Measurements from ENCODE around the gene MRPS15. TPM values are rescaled to one million over a fixed set of nuclear protein-coding genes. Genes with fewer than 3 reads are reported as not detected.

The MRPS15 gene
- total RNA-seq, 1 experiment from 2014 or later: 98.7 TPM

DNA sequence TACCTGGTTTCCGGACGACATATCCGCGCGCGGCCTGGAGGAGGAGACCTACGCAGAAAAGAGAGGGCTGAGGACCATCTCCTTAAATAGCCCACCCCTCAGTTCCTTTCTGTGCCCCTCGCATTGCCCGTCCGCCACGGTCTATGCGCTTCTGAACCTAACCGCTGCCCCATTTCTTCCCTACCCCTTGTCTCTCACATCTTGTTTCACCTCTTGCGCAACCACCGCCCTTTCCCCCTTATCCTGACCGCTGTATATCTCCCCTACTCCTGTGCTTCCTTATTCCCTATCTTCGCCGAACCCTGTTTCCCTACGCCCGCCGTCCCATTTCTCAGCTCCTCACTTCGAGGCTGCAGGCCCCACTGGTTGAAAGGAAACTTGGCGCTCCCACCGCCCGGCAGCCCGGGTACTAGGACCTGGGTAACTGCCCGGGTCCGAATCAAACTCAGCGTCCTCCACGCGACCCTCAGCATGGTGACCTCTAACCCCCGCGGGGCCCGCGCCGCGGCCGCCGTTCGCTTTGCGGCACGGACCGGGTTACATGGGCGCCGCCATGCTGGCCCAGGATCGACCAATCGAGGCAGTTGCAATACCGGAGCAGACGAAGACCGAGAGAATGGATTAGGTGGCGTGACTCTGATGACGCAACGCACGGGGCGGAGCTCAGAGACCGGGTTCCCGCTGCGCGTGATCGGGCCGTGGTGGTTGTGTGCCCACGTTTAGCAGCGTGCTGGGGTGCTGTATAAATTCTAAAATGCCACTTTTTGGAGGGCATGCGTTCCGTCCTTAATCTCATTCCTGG, at the start of gene MRPS15 (continued):
- TF ChIP-seq, protein P1, sequence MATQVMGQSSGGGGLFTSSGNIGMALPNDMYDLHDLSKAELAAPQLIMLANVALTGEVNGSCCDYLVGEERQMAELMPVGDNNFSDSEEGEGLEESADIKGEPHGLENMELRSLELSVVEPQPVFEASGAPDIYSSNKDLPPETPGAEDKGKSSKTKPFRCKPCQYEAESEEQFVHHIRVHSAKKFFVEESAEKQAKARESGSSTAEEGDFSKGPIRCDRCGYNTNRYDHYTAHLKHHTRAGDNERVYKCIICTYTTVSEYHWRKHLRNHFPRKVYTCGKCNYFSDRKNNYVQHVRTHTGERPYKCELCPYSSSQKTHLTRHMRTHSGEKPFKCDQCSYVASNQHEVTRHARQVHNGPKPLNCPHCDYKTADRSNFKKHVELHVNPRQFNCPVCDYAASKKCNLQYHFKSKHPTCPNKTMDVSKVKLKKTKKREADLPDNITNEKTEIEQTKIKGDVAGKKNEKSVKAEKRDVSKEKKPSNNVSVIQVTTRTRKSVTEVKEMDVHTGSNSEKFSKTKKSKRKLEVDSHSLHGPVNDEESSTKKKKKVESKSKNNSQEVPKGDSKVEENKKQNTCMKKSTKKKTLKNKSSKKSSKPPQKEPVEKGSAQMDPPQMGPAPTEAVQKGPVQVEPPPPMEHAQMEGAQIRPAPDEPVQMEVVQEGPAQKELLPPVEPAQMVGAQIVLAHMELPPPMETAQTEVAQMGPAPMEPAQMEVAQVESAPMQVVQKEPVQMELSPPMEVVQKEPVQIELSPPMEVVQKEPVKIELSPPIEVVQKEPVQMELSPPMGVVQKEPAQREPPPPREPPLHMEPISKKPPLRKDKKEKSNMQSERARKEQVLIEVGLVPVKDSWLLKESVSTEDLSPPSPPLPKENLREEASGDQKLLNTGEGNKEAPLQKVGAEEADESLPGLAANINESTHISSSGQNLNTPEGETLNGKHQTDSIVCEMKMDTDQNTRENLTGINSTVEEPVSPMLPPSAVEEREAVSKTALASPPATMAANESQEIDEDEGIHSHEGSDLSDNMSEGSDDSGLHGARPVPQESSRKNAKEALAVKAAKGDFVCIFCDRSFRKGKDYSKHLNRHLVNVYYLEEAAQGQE (IDR thresholded peaks at IDR 0.05; ENCODE audit: low read depth): no peak
- no peak for TF ChIP-seq ELF1 (IDR thresholded peaks at IDR 0.05; ENCODE audit: borderline replicate concordance, low read depth)

DNA sequence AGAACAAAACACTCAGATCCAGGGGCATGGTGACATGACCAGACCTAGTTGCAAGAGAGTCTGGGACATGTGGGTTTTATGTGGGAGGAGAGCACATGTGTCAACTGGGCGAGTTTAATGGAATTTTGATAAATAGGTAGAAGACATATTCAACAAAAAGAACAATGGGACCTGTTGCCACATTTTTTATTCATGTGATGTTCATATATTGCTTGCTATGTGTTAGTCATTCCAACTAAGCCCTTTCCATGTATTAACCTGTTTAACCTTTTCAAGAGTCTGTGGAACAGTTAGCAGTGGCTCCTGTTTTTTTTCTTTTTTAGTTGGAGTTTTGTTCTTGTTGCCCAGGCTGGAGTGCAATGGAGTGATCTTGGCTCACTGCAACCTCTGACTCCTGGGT, 48.7 kb upstream of the MRPS15 start:
- Histone ChIP-seq H3K4me3 (replicated peaks in 1 of 2; ENCODE audit: low read depth in 1 of 2, low read length in 2 of 2) (no peak overlapping the region), H4K20me1 (ENCODE audit: insufficient read depth) (no peaks in the 10 kb centered on the region), H3K36me3 (ENCODE audit: control insufficient read depth in 1 of 2, insufficient read depth in 2 of 2, low read length in 2 of 2) (no peaks in the 10 kb centered on the region), H3K4me1 (ENCODE audit: control insufficient read depth in 1 of 2, insufficient read depth in 2 of 2, low read length in 2 of 2) (peaks cover 0 to 9% of the 10 kb centered on the region in 2 experiments; a peak in 2 of 4 replicates), H3K9ac (ENCODE audit: low read length) (no peak overlapping the region), H3K4me2 (ENCODE audit: low read length) (no peak overlapping the region), H3K9me3 (ENCODE audit: control insufficient read depth in 1 of 2, insufficient read depth in 1 of 2, low read depth in 1 of 2, low read length in 2 of 2) (no peaks in the 10 kb centered on the region), H3K27ac (ENCODE audit: low read depth, low read length) (no peak overlapping the region), H3K9me2 (ENCODE audit: insufficient read depth) (no peaks in the 10 kb centered on the region), H3K27me3 (ENCODE audit: insufficient read depth, low read length) (no peaks in the 10 kb centered on the region), H2AFZ (ENCODE audit: low read depth, low read length, poor library complexity, severe bottlenecking) (no peak overlapping the region), H3K79me2 (ENCODE audit: insufficient read depth, low read length) (no peaks in the 10 kb centered on the region)
- no peak for ATAC-seq
- intact Hi-C loops (cut with micrococcal nuclease): no loop called here
- TF ChIP-seq YY1 (IDR thresholded peaks at IDR 0.05; ENCODE audit: extremely low read depth, insufficient replicate concordance, low read depth, low read length) (no peak), ZFX (IDR thresholded peaks at IDR 0.05) (no peak), EGR1 (IDR thresholded peaks at IDR 0.05; ENCODE audit: low read depth) (no peak), EZH2 (IDR thresholded peaks at IDR 0.05) (no peak), SP1 (IDR thresholded peaks at IDR 0.05; ENCODE audit: low read depth) (no peak), RAD21 (IDR thresholded peaks at IDR 0.05; ENCODE audit: low read depth) (no peak), CBX3 (IDR thresholded peaks at IDR 0.05; ENCODE audit: low read depth) (no peak), JUND (IDR thresholded peaks at IDR 0.05) (no peak), FOSL1 (IDR thresholded peaks at IDR 0.05; ENCODE audit: low read depth) (no peak)
- TF ChIP-seq, protein P2, sequence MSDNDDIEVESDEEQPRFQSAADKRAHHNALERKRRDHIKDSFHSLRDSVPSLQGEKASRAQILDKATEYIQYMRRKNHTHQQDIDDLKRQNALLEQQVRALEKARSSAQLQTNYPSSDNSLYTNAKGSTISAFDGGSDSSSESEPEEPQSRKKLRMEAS (IDR thresholded peaks at IDR 0.05): no peak
- TF ChIP-seq, protein P3, sequence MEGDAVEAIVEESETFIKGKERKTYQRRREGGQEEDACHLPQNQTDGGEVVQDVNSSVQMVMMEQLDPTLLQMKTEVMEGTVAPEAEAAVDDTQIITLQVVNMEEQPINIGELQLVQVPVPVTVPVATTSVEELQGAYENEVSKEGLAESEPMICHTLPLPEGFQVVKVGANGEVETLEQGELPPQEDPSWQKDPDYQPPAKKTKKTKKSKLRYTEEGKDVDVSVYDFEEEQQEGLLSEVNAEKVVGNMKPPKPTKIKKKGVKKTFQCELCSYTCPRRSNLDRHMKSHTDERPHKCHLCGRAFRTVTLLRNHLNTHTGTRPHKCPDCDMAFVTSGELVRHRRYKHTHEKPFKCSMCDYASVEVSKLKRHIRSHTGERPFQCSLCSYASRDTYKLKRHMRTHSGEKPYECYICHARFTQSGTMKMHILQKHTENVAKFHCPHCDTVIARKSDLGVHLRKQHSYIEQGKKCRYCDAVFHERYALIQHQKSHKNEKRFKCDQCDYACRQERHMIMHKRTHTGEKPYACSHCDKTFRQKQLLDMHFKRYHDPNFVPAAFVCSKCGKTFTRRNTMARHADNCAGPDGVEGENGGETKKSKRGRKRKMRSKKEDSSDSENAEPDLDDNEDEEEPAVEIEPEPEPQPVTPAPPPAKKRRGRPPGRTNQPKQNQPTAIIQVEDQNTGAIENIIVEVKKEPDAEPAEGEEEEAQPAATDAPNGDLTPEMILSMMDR (IDR thresholded peaks at IDR 0.05 in 2 of 3, conservative IDR thresholded peaks at IDR 0.05 in 1 of 3; ENCODE audit: borderline replicate concordance in 1 of 3, insufficient read depth in 1 of 3, low read depth in 2 of 3, low read length in 2 of 3): no peak
- BruUV-seq (replicated peaks): no TSS peak
- ChIA-PET RAD21 (ENCODE audit: low non-redundant PET in 1 of 2, low total read pairs in 2 of 2, uncharacterized antibody in 2 of 2, unreplicated experiment in 2 of 2) (no interaction called here), POLR2A (no interaction called here), CTCF (no interaction called here)
- no peak for DNase-seq (ENCODE audit: low read depth, low spot score)

All from HCT116 (cell line).